ENCODE results near the gene ATIC.

ATIC gene

DNA sequence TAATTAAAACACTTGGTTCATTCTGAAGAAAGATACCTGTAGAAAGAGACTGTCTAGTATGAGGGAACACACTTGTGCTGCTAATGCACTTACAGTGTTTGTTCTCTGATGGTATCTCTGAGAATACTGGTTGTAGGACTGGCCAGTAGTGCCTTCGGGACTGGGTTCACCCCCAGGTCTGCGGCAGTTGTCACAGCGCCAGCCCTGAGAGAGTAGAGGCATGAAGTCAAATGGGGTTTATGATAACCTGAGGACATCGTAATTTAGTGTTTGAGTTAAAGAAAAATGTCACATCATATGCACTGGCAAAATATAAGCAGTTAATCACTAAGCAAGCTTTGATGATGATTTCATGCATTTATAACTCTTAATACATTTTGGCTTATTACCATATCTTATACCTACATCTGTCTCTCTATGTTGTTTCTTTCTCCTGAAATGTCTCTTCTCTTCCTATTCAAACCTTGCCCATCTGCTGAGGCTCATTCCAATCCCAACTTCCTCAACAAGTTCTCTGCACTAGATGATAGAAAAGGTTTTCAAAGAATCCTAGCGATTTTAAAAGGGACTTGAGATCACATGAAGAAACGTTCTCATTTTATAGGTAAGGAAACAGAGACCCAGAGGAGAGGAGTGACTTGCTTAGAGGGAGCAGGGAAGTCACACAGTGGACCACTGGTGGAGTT lies 50.2 kb downstream of the ATIC start:
- no peak for DNase-seq

DNA sequence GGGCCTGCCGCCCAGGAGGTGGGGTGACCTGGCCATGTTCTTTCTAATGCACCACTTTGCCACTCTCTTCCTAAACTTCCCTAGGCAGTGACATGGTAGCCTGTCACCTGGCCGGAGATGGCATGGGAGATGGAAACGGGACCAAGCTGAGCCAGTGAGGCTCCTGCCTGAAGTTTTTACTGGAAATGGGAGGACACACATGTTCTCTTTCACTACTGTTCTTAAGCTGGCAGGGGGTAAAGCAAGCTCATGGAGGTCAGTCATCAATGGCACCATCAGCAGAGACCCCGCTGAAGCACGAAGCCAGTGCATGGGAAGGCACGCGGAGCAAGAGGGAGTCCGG lies 50.7 kb downstream of the ATIC start:
- DNase-seq, result no peak

DNA sequence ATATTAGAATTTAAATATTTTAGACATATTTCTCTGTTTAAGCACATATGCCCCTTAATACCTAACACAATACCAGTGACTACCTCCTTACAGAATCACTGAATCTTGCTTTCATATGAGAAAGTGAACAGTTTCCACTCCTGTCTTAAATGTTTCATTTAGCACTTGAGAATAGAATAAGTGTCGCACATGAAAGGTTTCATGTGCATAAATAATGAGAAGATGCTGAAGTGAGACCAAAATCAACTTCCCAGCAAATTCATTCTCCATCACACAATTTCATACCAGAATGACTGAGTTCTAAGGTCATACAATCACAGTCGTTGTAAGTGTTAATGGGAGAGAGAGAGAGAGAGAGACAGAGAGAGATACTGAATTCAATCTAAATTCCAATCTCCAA lies 51.2 kb downstream of the ATIC start:
- DNase-seq, result no peak

DNA sequence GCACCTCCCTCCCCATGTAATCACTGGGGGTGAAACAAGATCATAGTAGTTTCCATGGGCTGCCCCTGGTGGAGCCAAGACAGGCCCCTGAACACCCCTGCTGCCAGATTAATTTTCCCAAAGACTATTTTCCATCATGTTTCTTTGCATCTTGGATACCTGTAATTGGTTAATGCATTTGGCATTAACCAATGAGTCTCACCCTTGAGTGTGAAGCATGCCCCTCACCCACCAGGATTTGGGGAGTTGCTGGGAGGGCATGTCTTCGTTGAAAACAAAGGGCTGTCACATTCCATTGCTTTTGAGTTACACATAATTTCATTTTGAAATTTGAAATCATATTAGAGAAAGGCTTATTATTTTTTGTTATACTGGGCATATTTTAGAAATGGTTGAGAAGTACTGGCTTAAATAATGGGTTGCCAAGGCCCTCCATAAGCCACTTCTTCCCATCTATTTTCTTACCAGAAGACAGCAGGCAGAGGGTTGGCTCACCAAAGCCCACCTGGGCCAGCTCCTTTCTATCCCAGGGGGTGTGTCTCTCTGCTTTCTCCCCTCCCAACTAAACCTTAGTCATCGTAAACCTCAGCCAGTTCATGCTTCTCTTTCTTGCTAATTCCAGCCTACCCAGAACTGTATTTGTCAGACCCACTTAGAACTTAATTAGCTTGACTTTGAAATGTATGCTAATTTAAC lies 51.8 kb downstream of the ATIC start:
- no peak for DNase-seq

DNA sequence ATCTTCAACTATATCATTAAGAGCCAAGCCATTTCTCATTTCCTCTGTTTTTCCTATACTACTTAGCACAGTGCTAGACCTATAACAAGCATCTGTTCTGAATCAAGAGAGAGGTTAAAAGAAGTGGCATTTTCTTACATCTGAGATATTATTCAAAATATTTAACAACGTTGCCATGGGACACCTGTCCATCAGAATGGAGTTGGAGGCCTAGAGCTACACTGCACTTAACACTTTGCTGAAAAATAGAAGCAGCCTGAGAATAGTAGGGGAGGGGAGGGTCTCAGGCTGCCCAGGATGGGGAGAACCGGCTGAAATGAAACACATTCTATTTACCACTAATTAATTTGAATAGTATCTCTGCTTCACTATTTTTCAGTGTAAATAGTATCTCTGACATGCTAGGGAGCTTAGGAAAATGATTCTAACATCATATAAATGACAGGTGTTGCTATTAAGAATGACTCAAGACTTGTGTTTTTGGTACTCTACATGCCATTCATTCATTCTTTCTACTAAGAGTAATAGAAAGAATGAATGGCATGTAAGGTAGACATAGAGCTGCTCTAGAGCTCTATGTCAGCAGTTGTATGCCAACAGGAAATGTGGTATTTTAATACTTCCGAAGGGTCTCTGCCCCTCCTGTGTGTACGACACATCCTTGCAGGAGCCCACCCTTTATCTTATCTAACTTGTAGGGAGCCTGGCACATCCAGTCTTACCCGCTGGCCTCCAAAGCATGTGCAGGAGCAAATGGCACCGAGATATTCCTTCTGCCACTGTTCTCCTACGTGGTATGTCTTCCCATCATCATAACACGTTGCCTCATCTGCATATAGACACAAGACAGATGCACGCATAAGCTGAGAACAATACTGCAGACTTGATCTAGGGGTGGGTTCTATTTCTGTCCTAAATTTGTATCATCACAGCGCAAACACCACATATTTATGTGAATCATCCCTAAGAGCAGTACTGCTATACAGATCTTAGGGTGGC lies 52.6 kb downstream of the ATIC start:
- no peak for DNase-seq

DNA sequence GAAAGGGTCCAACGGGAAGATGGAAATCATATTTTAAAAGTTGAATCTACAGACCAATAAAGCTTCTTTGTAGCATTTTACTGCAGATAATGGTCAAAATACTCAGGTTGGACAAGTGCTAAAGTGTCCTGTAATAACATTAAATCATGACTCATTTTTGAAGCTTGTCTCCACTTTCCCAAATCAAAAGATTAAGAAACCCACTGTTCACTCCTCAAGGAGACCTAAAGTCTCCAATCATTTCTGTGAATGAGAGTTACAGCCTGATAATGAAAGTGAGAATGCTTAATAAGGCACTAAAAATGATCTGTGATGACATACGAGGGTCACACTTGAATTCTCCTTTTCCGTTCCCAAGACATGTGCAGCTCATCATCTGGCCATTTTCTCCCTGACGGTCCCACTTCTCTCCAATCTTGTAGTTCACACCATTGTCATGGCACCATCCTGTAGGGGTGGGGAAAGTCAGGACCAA lies 53.4 kb downstream of the ATIC start:
- DNase-seq, result no peak

DNA sequence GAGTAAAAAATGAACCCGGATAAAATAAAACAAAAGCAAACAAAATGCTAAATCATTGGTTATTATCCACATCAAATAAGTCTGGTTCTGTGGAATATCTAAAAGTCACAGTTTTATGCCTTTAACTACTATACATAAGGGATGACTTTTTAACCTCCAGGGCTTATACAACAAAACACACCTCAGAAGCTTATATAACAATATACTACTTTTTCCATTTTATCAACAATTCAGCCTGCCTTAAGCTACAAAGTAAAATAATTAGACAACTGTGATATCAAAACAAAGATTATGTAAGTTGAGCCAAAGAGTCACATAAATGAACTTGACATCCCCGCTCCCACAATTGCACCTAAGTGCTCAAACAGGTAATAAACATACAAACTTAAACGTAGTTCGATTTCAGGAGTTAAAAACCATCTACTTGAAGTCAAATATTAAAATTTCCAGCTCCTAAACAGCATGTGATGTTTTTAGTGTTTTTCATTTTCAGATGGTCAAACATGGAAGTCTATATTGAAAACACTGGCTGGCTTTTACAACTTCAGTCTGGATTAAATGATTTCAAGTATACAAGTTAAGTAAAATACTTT lies 54.7 kb downstream of the ATIC start:
- DNase-seq, result no peak

DNA sequence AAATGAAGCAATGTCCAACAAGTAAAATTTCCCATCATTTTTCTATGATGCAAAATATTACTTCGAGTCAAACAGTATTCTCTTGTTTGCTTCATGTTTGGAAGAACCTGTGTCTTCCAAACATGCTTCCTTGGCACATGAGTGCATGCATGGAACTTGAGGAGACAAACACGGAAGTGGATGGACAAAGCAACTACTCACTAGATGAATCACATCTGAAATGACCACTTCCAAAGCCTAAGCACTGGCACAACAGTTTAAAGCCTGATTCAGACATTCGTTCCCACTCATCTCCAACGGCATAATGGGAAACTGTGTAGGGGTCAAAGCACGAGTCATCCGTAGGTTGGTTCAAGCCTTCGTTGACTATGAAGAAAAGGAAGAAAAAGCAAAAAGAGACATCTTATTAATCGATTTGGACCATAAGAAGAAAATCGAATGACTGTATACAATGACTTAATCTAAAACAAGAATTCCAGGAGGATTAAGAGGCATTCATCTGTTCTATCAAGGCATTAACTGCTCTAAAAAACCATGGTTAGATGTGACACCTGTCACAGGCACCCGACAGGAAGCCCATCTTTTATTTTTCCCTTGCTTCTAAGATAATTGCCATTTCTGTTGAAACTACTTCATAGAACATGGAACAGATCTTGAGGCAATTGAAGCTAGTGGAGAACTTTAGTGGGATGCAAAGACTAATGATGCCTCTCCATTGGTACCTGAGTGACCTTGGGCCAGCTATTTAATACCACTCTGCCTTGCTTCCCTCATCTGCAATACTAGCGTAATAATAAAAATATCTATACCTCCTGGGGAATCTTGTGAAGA lies 56.0 kb downstream of the ATIC start:
- DNase-seq, result no peak

DNA sequence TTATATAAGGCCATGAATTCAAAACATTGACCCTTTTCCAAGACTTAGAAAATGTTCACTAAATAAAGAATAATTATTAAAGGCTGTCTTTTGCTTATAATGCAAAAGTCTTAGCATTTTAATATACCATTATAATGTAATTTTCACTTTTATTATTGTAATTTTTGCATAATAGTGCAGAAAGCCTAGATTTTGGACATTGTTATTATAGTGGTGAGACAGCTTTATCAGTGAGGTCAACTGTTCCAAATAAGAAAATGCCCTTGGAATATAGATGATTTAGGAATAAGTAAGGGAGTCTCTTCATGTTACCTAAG lies 56.6 kb downstream of the ATIC start:
- DNase-seq, result no peak

DNA sequence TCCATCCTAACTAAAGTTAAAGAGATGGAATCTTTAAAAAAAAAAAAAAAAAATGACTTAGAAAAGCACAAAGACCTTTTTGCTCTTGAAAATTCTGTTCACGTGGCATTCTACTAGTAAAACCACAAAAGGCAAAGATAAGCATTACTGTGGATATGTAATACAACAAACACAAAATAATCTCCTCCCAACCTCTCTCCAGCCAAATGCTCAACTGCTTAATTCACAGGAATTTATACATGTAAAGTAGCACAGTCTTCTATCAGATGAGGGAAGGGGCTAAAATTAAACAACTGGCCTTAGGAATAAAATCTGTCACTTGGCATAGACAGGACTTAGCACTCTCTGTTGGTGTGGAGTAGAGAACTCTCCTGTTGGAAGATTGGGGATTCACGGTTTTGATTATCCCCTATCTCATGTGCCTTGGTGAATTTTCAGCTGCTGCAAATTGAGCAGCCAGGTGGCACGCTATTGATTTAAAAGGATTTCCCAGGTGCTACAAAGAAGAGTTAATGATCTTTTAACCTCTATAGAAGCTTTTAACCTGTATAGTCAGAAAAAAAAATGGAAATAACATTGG lies 57.4 kb downstream of the ATIC start:
- DNase-seq, result no peak

DNA sequence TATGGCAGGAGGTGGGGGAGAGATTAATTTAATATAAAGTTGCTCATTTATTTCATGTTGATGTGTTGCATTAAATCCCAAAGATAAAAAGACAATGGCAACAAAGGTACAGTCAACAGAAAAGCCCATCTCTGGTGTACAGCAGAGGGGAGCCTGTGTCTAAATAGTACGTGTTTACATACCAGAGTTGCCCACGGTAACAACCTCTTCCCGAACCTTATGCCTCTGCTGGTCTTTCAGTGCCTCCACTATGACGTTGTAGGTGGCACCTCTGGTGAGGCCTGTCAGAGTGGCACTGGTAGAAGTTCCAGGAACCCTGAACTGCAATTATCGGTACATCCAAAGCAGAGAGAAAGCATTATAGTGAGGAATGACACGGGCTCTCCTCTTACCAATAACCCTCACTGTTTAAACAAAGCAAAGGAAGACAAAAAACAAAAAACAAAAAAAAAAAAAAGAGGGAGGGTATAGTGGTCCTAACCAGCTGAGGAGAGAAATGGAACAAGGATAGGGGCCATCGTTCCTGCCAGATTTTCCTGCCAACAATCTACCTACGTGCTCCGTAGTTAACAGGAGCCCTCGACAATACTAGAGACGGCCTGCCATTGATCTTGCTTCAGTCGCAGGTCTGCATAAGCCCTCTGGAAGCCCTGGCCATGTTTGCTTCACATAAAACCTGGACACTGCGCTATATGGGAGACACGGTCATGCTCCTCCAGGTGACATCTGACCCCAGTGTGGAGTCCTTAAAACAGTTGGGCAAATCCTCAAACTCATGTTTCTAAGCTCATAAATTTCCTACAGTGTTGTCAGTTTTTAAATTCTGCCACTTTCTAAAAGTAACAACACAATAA lies 58.5 kb downstream of the ATIC start:
- DNase-seq, result no peak

DNA sequence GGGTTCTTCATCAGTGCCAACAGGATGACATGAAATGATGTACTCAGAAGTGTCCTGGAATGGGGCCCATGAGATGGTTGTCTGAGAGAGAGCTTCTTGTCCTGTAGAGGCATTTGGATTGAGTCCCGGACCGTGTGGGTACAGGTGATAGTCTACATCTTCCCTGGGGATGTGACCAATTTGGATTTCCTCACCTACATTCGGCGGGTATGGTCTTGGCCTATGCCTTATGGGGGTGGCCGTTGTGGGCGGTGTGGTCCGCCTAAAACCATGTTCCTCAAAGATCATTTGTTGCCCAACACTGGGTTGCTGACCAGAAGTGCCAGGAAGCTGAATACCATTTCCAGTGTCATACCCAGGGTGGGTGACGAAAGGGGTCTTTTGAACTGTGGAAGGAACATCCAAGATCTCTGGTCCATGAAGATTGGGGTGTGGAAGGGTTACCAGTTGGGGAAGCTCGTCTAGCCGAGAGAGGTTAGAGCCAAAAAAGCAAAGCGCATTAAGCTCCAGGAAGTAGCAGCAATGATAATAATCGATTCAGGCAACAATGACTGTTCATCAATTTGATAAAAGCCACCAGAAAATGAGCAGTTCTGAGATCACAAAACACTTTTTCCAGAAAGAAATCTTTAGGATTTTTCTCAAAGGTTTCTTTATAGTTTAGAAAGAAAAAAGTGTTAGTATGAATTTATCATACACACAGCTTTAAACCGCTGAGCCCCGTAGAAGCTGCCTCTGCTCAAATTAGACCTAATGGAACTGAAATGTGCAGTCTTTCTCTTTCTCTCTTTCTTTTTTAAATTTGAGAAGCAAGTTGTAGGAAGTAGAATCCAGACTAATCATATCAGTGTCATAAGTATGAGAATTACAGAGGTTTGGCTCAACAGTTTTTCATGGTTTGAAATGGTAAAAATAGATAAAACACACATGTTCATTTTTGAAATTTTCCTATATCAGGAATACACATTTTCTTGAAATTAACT lies 60.3 kb downstream of the ATIC start:
- no peak for DNase-seq

DNA sequence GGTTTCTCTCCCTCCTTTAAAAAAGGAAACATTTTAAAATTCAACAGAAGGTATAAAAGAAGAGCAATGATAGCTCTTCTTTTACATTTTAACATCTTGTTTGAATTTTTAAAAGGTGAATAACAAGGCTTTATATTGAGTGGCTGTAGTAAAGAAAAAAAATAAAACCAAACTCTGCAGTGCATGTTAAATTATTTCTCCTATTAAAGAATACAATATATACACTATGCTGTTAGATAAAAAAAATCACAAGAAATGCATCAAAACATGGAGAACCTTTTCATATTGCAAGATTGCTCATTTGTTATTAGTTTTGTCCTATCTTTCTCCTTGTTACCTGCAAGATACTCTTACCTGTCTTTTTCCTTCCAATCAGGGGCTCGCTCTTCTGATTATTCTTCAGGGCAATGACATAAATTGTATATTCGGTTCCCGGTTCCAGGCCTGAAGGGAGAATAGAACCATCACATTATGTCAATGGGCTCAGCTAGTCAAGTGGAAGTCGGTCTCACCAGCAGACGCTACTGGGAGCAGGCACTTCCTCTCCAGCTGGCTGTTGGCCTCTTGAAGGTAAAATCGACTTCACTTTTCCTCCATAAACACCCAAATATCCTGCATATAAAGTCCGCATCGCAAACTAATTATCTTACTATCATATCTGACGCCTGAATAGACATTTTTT lies 61.2 kb downstream of the ATIC start:
- DNase-seq, result no peak

DNA sequence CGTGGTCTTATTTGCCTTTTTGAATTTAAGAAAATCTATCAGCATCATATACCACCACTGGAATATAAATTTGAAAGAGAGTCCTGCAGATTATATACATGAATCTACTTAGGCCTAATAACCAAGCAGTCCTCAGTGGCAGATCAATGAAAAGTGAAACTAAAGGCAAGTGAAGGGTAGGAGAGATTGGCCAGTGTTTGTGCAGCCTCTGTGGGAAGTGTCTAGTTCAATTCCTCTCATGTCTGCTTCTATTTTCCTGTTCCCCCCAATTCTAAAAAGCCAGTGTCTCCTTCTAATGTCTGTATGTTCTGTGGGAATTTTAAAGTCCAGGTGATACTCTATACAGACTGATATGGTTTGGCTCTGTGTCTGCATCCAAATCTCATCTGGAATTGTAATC lies 62.1 kb downstream of the ATIC start:
- DNase-seq, result no peak

DNA sequence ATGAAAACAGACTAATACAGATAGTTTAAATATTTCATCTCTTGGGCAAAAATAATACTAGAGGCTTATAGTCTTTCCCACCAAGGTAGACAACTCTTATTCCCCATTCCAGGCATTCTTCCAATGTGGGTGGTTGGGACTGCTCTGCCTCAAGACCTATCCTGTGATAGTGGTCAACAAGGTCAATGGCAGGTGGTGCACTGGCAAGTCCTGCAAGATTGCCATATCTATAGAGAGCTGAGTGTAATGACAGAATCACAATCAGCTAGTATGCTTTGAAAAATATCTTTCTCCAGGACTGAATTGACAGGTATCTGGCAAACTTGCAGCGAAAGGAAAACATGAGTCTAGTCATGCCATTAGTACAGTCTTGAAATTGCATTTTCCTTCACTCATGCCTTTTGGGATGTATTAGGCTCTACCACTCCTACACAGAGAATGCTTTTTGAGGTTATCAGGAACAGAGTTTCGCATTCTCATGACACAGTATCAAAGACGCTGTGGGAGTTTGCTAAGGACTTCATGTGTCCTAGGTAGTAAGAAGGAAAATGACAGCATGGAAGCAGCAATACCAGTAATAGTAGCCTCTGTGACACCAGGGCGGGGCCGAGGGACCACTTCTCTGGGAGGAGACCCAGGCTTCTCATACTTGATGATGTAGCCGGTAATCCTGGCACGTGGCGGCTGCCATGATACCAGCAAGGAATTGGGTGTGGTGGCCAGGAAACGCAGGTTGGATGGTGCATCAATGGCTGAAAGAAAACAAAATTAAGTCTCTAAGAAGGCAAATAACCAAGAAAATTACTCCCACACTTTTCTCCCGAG lies 63.0 kb downstream of the ATIC start:
- DNase-seq, result no peak

DNA sequence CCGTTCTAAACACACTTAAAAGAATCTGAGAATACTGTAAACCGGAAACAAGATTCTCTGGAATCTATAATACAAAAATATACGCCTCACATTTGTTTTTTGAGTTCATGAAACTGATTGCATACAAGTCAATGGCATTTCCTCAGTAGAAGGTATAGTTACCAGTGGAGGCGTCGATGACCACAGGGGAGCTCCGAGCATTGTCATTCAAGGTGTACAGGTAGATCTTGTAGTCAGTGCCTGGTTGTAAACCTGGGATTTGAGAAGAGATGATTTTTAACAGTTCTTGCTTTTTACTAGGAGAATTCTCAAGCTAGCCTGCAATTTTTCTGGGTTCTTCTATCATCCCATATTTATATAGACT lies 63.6 kb downstream of the ATIC start:
- no peak for DNase-seq

DNA sequence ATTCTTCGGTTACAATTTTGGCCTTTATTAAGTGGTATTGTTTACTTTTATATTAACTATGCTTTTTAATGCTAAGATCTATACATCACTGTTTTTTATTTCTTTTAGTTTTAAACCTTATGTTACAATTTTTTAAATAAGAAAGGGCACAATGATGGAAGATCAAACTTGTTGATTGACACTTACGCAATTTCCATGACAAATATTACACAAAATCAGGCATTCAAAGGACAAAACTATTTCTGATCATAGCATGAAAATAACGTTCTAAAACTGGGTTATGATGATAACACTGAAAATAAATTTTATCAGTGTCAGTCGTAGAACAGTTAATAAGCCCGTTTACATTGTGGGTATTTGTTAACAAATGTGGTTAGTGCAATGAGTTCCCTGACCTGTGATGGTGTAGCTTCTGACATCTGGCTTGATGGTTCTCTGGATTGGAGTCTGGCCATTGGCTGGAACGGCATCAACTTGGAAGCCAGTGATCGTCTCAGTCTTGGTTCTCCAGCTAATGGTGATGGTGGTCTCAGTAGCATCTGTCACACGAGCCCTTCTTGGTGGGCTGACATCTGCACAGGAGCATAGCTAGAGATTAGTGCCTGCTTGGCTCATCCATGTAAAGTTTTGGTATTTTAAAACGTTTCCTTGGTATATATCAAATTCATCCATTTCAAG lies 64.4 kb downstream of the ATIC start:
- DNase-seq, result no peak

DNA sequence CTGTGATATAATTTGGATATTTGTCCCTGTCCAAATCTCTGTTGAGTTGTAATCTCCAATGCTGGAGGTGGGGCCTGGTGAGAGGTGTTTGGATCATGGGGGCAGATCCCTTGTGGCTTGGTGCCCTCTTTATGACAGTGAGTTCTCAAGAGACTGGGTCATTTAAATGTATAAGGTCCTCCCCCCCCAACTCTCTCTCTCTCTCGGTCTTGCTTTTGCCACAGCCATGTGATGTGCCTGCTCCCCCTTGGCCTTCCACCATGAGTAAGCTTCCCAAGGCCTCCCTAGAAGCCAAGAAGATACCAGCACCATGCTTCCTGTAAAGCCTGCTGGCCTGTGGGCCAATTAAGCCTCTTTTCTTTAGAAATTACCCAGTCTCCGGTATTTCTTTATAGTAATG lies 65.4 kb downstream of the ATIC start:
- no peak for DNase-seq
